ENCODE results near the gene PRPF4.

DNA sequence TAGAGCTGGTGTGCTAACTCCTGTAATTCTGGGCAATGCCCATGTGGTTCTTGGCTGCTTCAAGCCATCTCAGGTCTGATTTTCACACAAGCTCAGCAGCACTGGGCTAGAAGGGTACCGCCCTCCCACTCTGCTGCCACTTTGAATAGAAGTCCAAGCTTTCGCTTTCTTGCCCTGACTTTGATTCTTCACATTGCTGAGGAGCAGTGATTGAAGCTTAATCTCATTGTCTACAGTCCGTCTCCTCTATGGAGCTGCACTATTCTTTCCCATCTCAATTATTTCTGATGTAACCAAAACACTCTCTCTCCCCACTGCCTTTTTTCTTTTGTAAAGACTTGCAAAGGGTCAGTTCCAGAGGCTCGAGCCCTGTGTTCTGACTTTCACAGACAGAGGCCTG lies 40.6 kb downstream of the PRPF4 start:
- TF ChIP-seq CTCF (IDR thresholded peaks at IDR 0.05) (no peak), POLR2A (IDR thresholded peaks at IDR 0.05) (no peak)
